Gastrocnemius medialis (tissue), 4 donors: Measurements from ENCODE around the gene RBM14.

Experiments used
- CTCF ChIP-seq, 5 experiments: fragments of 450-650 bp in 3 of 5; fragments of 200-600 bp in 2 of 5; sonication (generic) in 2 of 5; IDR thresholded peaks in 4 of 5; conservative IDR thresholded peaks in 1 of 5; 1 replicate in 4 of 5; 2 replicates in 1 of 5; pipeline ENCODE4 v1.5.1; 2016 to 2019; ENCODE audit warnings: antibody characterized with exemption in 5 of 5, mild to moderate bottlenecking in 3 of 5, moderate library complexity in 3 of 5
- POLR2A ChIP-seq, 2 donors: fragments of 450-650 bp; IDR thresholded peaks; one replicate each; pipeline ENCODE4 v1.6.1; 2017; ENCODE audit warnings: antibody characterized with exemption in 2 of 2, mild to moderate bottlenecking in 2 of 2, moderate library complexity in 2 of 2

- TF ChIP-seq POLR2A (IDR thresholded peaks at IDR 0.05) (no peak), CTCF (IDR thresholded peaks at IDR 0.05 in 4 of 5, conservative IDR thresholded peaks at IDR 0.05 in 1 of 5) (no peak)
Observed at GRCh38 chr11:66649903-66650302, 33.5 kb downstream of the RBM14 start.
